HUDEP-2 (cell line): Measurements from ENCODE around the gene GPI.
"Not testable (repeated sequence)": the region's sequence is repeated elsewhere in the genome, so short reads cannot be mapped to it uniquely, and the experiment has no call there.

Experiments
- DNase-seq, 76 experiments: peaks; one replicate each; lab custom pipeline; 2025; ENCODE audit not compliant: unreplicated experiment in 76 of 76; lab: John Stamatoyannopoulos, UW

Gene GPI

DNA sequence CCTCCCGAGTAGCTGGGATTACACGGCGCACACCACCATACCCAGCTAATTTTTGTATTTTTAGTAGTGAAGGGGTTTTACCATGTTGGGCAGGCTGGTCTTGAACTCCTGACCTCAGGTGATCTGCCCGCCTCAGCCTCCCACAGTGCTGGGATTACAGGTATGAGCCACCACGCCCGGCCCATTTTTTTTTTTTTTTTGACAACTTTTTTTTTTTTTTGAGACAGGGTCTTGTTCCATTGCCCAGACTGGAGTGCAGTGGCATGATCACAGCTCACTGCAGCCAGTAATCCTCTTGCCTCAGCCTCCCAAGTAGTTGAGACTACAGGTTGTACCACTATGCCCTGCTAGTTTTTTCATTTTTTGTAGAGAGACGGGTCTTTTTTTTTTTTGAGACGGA lies 35.8 kb downstream of the GPI start:
- DNase-seq = not testable (repeated sequence)

DNA sequence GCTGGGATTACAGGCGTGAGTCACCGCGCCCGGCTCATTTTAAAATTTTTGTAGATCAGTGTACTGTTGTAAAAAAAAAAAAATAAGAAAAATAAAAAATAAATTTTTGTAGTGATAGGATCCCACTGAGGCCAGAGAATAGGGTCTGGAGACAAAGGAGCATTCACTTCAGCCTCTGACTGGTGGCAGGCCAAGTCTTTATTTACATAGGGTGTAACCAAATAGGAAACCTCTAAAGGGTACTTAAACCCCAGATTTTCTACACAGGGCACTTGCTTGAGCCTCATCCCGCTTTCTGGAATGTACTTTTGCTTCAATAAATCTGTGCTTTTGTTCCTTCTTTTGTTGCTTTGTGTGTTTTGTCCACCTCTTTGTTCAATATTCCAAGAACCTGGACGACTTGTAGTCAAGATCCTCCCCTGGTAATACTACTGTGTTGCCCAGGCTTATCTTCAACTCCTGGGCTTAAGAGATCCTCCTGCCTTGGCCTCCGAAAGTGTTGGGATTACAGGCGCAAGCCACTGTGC lies 37.1 kb downstream of the GPI start:
- no peak for DNase-seq

DNA sequence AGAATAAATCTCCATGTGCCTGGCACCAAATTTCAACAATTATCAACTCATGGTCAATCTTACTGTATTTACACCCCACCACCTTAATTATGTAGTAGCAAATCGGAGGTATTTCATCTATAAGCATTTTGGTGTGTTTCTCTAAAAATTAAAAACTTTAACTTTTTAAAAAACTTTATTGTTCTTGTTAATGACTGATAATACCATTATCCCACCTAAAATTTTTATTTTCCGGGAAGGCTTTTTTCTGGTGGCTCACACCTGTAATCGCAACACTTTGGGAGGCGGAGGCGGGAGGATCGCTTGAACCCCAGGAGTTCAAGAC lies 38.8 kb downstream of the GPI start:
- no peak for DNase-seq

DNA sequence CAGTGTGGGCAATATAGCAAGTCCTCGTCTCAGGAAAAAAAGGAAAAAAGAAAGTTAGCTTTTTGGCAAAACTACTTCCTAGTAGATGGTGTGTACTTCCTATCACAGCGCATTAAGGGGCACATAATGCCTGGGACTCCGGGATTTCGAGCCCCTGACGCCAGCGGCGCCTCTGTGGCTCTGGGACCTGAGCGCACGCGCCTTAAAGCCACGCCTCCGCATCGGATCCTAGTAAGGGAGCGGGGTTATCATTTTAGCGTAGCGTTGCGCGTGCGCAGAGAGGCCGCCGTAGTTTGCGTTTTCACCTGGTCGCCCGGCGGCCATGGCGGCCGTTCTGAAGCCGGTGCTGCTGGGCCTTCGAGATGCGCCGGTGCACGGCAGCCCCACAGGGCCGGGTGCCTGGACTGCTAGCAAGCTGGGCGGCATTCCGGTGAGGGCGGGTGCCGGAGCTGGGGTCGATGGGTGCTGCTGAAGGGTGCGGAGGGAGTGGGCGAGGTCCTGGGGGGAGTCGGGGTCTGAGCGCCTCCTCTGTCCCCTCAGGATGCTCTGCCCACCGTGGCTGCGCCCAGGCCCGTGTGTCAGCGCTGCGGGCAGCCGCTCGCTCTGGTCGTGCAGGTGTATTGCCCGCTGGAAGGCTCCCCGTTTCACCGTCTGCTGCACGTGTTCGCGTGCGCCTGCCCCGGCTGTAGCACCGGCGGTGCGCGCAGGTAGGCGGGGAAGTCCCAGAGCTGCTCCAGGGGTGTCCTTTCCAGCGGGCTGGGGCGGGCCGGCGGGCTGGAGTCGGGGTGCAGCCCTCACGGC lies 39.3 kb downstream of the GPI start, which contains the start of gene PDCD2L:
PDCD2L (plus strand) TSS at position 291 of the 801 bp plus-strand sequence; CDS start at position 323, 32 bp downstream.
- peak in 75 of 76 experiments; percentile 63 to 95 (median 89) for DNase-seq

DNA sequence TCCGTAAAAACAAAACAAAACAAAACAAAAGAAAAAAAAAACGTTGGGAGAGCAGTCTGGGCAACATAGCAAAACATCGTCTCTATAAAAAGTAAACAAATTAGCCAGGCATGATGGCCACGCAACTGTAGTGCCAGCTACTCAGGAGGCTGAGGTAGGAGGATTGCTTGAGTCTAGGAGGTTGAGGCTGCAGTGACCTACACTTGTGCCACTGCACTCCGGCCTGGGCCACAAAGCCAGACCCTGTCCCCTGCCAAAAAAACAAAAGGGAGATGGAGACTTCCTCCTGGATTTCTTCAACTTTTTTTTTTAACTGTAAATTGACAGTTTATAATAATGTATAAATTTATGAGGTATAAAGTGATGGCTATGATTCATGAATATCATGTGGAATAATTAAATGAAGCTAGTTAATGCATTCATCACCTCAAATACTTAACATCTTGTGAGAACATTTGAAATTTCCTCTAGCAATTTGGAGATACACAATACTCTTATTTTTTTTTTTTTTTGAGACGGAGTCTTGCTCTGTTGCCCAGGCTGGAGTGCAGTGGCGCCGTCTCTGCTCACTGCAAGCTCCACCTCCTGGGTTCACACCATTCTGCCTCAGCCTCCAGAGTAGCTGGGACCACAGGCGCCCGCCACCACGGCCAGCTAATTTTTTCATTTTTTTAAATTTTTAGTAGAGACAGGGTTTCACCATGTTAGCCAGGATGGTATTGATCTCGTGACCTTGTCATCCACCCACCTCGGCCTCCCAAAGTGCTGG lies 41.1 kb downstream of the GPI start:
- DNase-seq = no peak

DNA sequence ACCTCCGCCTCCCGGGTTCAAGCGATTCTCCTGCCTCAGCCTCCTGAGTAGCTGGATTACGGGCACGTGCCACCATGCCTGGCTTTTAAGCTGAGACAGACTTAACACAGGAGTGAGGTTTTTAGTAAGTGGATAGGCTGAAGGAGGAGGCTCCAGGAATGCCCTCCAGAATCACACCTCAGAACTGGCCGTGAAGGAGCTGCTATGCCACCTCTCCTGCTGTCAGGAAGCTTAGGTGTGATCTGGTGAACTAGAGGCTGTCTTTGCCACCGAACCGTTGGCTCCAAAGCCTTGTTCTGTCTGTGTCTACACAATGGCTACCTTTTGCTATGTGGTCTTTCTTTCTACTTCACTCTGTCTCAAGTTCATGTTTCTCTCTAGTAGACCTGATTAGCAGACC lies 43.4 kb downstream of the GPI start:
- DNase-seq = no peak

DNA sequence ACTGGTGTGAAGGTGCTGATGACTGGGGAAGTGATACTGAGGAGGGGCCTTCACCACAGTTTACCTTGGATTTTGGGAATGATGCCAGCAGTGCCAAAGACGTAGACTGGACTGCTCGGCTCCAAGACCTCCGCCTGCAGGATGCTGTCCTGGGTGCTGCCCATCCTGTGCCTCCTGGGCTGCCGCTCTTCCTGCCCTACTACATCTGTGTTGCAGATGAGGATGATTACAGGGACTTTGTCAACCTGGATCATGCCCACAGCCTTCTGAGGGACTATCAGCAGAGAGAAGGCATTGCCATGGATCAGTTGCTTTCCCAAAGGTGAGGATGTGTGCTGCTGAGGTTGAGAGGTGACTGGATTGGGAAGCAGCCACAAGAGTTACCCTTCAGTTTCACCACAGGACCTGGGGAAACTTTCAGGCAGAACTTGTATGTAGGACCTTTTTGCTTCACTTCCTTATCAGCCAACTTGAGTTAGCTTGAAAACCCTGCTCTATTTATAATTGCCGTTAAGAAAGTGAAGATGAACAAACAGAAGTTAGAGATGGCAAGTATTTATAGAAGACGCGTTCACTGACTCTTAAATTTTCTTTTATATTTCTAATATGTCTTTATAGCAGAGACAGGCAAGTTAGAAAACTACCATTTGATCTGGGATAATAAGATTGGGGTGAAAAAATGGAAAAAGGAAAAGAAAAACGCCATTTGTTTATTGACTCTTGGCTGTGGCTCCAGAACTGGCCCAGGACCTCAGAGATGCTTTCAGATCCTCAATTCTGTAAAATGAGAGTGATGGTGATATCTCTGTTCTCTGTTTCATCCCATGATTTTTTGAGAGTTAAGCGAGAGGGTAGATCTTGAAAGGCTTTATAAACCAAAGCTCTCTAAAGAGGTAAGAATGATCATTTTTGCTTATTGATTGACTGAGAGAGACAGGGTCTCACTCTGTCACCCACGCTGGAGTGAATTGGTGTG lies 44.5 kb downstream of the GPI start:
- no peak for DNase-seq

DNA sequence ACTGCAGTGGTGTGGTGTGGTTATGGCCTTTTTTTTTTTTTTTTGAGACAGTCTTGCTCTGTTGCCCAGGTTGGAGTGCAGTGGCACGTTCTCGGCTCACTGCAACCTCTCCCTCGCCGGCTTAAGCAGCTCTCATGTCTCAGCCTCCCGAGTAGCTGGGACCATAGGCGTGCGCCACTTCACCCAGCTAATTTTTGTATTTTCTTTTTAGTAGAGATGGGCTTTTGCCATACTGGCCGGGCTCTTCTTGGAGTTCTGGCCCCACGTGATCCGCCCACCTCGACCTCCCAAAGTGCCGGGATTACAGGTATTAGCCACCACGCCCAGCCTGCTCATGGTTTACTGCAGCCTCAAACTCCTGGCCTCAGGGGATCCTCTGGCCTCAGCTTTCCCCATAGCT lies 46.2 kb downstream of the GPI start:
- no peak for DNase-seq

DNA sequence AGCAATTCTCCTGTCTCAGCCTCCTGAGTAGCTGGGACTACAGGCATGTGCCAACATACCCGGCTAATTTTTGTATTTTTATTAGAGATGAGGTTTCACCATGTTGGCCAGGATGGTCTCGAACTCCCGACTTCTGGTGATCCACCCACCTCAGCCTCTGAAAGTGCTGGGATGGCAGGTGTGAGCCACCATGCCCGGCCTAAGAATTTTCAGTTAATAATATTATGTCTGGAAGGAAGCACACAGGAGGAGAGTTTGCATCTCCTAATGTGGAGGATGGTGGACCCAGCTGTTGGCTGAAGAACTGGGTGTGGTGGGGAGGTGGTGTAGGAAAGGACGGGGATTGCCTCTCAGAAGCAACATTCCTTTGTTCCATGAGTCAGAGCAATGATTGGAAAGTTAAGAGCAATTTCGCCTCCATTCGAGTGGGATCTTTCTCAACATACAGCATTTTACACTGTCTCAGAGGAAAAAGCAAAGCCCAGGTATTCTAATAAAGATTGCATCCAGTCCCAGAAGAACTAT lies 51.1 kb downstream of the GPI start:
- no peak for DNase-seq

DNA sequence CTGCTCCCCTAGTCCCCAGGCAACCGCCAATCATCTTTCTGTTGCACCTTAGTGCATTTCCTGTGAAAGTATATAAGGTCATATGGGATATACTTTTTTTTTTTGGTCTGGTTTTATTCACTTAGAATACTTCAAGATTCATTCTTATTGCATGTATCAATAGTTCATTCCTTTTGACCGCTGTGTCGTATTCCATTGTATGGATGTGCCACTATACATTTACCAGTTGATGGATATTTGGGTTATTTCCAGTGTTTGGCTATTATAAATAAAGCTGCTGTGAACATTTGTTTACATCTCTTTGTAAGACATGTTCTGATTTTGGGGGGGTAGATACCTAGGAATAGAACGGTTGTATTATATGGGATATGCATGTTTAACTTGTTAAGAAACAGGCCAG lies 53.3 kb downstream of the GPI start:
- no peak for DNase-seq

DNA sequence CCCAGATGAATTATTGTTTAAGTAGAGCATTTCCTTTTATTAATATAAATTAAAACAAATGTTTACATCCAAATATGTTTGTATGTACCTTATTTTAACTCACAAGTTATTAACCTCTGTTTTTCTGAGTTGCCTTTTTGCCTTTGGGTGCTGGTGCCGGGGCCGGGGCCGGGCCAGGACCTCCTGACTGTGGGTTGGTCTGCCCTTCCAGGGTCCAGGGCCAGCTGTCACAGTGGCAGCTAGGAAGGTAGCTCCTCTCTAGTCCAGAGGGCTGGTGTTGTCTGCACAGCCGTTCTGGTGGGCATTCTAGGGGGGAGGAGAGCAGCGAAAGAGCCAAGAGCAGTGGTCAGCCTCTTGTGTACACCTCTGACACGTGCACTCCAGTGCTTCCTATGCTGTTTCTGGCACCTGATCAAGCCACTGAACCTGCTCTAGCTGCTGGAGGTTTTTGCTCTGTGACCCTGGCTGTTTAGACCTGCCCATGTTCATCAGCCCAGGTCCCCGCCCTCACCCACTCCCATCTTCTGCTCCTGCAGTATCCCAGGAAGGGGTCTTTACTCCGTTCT lies 61.2 kb downstream of the GPI start:
- no peak for DNase-seq

DNA sequence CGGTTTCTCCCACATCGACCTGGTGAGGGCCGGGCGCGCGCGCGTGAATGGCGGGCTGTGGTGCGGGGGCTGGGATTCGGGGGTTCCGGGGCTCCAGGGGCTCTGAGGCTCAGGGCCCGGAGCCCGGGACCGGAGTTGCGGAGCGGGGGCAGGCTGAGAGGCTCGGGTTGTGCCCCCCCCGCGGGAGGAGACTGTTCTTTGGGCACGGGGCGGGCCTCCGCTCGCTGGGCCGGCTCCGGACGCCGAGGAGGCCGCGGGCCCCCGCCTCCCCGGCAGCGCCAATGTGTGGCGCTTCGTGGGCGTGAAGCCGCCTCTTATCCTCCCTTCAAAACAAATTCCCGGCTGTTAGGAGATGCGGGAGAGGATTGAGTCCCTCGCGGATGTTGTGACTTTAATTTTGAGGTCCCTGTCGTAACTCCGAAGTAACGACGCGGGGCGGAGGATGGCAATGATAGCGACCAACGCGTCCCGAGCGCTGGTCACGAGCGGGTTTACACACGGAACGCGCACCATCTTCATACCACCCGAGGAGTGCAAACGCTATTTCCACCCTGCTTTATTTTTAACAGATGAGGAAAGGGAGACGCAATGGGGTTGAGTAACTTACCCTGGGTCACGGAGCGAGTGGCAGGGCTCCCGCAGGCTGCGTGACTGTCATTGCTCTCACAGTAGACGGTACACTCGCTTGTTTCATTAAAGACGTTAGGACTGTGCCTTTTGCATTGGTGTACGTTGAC lies 63.7 kb downstream of the GPI start:
- peak in 52 of 76 experiments; percentile 4 to 95 (median 41) for DNase-seq

DNA sequence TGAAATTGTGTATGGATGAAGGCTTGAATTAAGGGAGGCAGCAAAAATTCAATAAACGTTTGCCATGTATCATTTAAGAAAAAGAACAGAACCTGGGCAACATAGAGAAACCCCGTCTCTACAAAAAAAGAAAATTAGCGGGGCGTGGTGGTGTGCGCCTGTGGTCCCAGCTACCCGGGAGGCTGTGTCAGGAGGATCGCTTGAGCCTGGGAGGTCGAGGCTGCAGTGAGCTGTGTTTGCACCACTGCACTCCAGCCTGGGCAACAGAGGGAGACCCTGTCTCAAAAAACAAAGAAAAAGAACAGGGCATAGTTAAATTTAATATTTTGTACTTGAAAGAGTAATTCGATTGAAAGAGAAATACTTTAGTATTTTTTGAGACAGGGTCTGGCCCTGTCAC lies 64.6 kb downstream of the GPI start:
- DNase-seq = peak in 1 of 76 experiments; percentile 8

DNA sequence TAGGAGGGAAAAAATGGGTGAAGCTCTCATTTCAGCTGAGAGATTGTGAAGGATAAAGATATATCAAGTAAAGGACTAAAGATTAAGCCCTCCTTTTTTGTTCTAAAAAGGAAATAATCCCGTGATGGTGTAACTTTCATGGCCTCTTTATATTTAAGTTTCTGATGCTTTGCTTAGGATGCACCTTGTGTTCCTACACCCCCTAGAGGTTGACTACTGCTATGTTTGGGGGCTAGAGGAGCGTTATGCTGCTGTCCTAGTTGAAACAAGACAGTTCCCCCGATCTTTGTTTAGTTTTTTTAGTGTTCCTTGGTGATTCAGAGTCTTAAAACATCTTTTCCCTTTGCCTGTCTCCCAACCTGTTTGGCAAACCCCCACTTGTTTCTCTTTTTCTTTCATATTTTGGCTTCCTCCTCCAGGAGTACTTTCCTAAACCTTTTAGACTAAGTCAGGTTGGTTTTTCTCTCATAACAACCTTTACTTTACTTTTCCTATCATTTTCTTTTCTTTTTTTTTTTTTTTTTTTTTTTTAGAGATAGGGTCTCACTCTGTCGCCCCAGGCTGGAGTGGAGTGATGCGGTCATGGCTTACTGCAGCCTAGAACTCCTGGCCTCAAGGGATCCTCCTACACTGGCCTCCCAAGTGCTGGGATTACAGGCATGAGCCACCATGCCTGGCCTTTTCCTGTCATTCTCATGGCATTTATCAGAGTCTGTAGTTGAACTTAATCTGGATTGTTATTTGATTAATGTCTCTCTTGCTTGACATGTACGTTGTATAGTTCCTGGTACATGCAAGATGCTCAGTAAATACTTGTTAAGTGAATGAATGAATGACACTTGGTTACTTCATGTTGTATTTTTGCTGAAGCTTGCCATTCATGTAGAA lies 66.0 kb downstream of the GPI start:
- DNase-seq = peak in 46 of 76 experiments; percentile 4 to 76 (median 32)

DNA sequence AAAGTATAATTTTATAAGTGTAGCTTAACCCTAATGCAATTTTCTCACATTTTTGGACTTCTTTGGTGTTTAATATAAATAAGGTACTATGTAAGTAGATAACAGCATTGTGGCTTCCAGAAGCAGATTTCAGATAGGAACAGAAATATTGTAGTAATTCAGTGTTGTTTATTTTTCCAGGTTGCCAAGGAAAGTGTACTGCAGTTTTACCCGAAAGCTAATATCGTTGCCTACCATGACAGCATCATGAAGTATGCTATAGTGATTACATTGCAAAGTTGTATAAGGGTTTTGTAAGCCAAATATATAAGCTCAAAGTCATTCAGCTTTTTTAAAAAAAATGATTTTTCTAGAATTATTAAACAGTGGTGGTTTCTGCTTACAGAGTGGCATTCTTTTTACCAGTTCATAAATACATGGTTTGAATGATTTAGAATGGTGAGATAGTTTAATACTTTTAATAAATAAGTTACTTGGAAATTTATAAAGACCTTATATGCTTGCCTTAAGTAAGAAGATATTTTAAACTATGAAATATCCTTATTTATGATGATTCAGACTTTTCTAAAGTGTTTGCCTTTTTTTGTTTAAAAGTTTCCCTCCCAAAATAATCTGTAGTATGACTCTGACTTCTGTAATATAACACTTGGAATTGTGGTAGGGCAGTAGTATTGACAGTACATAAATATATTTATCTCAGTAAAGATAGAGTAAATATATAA lies 66.8 kb downstream of the GPI start:
- DNase-seq = no peak

DNA sequence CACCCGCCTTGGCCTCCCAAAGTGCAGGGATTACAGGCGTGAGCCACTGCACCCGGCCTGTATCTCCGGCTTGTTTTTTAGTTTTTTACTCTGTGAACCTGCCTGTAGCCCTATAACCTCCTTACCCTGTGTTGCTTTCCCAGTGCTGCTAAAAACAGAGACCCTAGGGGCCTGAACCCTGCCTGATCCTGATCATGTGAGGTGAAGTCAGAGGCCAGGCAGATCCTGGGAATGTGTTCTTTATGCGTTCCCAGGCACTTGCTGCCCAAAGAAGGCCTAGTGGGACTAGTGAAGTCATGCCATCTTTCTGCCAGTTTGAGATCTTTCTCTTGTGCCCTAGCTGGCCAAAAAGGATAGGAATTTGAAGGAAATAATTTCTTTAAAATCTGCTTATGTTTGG lies 67.8 kb downstream of the GPI start:
- no peak for DNase-seq

DNA sequence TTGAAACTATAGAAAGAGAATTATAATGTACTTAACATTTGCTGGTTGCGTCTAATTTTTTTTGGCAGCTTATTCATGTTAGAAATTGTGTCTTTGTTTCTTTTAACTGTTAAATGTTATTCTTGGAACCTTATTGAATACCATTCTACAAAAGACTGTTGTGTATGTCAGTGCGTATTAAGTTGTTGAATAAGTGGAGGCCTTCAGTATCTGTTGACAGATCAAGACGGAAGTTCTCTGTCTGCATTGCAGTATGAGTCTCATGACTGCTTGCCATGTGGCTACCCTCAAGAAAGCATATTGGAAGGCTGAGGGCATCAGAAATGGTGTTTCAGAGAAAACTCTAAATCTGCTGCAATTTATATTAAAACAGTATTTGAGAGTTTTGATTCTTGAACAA lies 71.7 kb downstream of the GPI start:
- DNase-seq = no peak

DNA sequence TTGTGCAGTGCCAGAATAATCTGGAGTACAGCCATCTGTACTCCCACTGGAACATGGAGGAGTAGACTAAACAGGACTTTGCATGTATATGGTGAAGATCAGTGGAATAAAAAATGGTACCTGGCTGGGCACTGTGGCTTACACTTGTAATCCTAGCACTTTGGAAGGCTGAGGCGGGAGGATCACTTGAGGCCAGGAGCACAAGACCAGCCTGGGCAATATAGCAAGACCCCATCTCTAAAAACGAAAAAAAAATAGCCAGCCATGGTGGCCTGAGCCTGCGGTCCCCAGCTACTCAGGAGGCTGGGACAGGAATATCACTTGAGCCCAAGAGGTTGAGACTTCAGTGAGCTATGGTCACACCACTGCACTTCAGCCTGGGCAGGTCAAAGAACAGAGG lies 83.2 kb downstream of the GPI start:
- DNase-seq = no peak
